ENCODE results near the gene PKNOX2.

- TF ChIP-seq CTCF (IDR thresholded peaks at IDR 0.05) (no peak), POLR2A (IDR thresholded peaks at IDR 0.05) (no peak)
These were observed 93.2 kb downstream of the PKNOX2 start for GRCh38 chr11:125257751-125258150.

Measured in gastroesophageal sphincter (tissue), 3 donors.